Trophoblast cell (in vitro differentiated cells and primary cell): ENCODE results near the gene ZP3.
"Not testable (repeated sequence)": the region's sequence is repeated elsewhere in the genome, so short reads cannot be mapped to it uniquely, and the experiment has no call there.

Experiments
- DNase-seq, 2 donors: peaks; one replicate each; pipeline ENCODE4 v3.0.0-alpha.2; 2016
- H2AFZ ChIP-seq: 2 replicates; pipeline ENCODE4 v1.6.1; 2013; ENCODE audit warnings: low read length, moderate library complexity, mild to moderate bottlenecking; ENCODE audit not compliant: insufficient read depth, poor library complexity
- H2AK5ac ChIP-seq: 2 replicates; pipeline ENCODE4 v1.6.1; 2013; ENCODE audit warnings: mild to moderate bottlenecking, low read length
- H2BK120ac ChIP-seq: 2 replicates; pipeline ENCODE4 v1.6.1; 2013; ENCODE audit warnings: low read length, mild to moderate bottlenecking, moderate library complexity; ENCODE audit not compliant: insufficient read depth, poor library complexity
- H2BK12ac ChIP-seq: 2 replicates; pipeline ENCODE4 v1.6.1; 2013; ENCODE audit warnings: mild to moderate bottlenecking, low read length, moderate library complexity
- H2BK5ac ChIP-seq: 2 replicates; pipeline ENCODE4 v1.6.1; 2013; ENCODE audit warnings: low read length, low read depth, moderate library complexity, mild to moderate bottlenecking; ENCODE audit not compliant: poor library complexity
- H3K14ac ChIP-seq: 2 replicates; pipeline ENCODE4 v1.6.1; 2013; ENCODE audit warnings: mild to moderate bottlenecking, low read length
- H3K18ac ChIP-seq: 2 replicates; pipeline ENCODE4 v1.6.1; 2013; ENCODE audit warnings: mild to moderate bottlenecking, low read length
- H3K23ac ChIP-seq: 2 replicates; pipeline ENCODE4 v1.6.1; 2013; ENCODE audit warnings: low read length
- H3K27ac ChIP-seq: 2 replicates; pipeline ENCODE4 v1.5.1; 2013; ENCODE audit warnings: low read depth, mild to moderate bottlenecking, inconsistent platforms, low read length, moderate library complexity
- H3K27me3 ChIP-seq: 2 replicates; pipeline ENCODE4 v1.6.1; 2013; ENCODE audit warnings: inconsistent platforms, mild to moderate bottlenecking, low read length, moderate library complexity; ENCODE audit not compliant: insufficient read depth
- H3K36me3 ChIP-seq, 2 experiments: 1 replicate in 1 of 2; 2 replicates in 1 of 2; pipeline ENCODE4 v1.6.1; 2013; ENCODE audit warnings: low read length in 2 of 2, mild to moderate bottlenecking in 2 of 2, moderate library complexity in 1 of 2; ENCODE audit not compliant: insufficient read depth in 2 of 2, control insufficient read depth in 1 of 2
- H3K4ac ChIP-seq: 2 replicates; pipeline ENCODE4 v1.6.1; 2013; ENCODE audit warnings: low read depth, mild to moderate bottlenecking, low read length, moderate library complexity
- H3K4me1 ChIP-seq, 2 experiments: 1 replicate in 1 of 2; 2 replicates in 1 of 2; pipeline ENCODE4 v1.6.1; 2013; ENCODE audit warnings: low read length in 2 of 2, mild to moderate bottlenecking in 2 of 2, moderate library complexity in 1 of 2; ENCODE audit not compliant: insufficient read depth in 2 of 2, control insufficient read depth in 1 of 2
- H3K4me2 ChIP-seq: 2 replicates; pipeline ENCODE4 v1.6.1; 2013; ENCODE audit warnings: inconsistent platforms, mild to moderate bottlenecking, low read length, moderate library complexity
- H3K4me3 ChIP-seq: 2 replicates; pipeline ENCODE4 v1.5.1; 2013; ENCODE audit warnings: mild to moderate bottlenecking, low read depth, low read length, inconsistent platforms
- H3K79me1 ChIP-seq: one replicate; pipeline ENCODE4 v1.6.1; 2013; ENCODE audit warnings: low read length
- H3K79me2 ChIP-seq: 2 replicates; pipeline ENCODE4 v1.6.1; 2013; ENCODE audit warnings: low read length, mild to moderate bottlenecking; ENCODE audit not compliant: control insufficient read depth, insufficient read depth, poor library complexity
- H3K9ac ChIP-seq: 2 replicates; pipeline ENCODE4 v1.6.1; 2013; ENCODE audit warnings: mild to moderate bottlenecking, low read length
- H3K9me3 ChIP-seq: 2 replicates; pipeline ENCODE4 v1.6.1; 2013; ENCODE audit warnings: low read depth, mild to moderate bottlenecking, control low read depth, inconsistent platforms, low read length; ENCODE audit not compliant: insufficient read depth
- H4K12ac ChIP-seq: 2 replicates; pipeline ENCODE4 v1.6.1; 2013; ENCODE audit warnings: low read depth, mild to moderate bottlenecking, low read length, moderate library complexity
- H4K8ac ChIP-seq: 2 replicates; pipeline ENCODE4 v1.6.1; 2013; ENCODE audit warnings: low read depth, mild to moderate bottlenecking, low read length, moderate library complexity
- H4K91ac ChIP-seq: one replicate; pipeline ENCODE4 v1.6.1; 2013; ENCODE audit warnings: low read depth, mild to moderate bottlenecking, low read length, moderate library complexity
- WGBS: extraction: QIAGEN DNeasy Blood & Tissue Kit; methylation state at CpG from one replicate; pipeline ENCODE4 v1.1.7; 2013; ENCODE audit warnings: missing lambda C conversion rate; ENCODE audit not compliant: insufficient read length, insufficient coverage; ENCODE audit errors: extremely low coverage; 5-methylcytosine and 5-hydroxymethylcytosine counted together

Gene ZP3

DNA sequence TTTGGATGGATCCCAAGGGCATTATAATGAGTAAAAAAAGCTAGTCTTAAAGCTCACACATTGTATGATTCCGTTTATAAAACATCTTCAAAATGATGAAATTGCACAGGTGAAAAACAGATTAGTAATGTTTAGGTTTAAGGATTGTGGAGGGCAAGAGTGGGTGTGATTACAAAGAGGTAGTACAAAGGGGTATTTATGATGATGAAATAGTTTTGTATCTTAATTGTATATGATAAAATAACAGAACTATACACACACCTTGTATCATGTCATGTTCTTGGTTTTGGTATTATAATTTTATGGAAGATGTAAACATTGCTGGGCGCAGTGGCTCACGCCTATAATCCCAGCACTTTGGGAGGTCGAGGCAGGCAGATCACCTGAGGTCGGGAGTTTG lies 12.5 kb upstream of the ZP3 start:
- no peak overlapping the region for H3K27ac ChIP-seq
- no peak overlapping the region for H3K9ac ChIP-seq
- no peak overlapping the region for H3K4me3 ChIP-seq
- no peak overlapping the region for H4K91ac ChIP-seq
- H2AK5ac ChIP-seq: no peak overlapping the region
- no peak overlapping the region for H3K23ac ChIP-seq
- no peak overlapping the region for H3K4me2 ChIP-seq
- no peak overlapping the region for H2AFZ ChIP-seq
- peaks cover 0 to 6% of the 10 kb centered on the region in 2 experiments for H3K4me1 ChIP-seq
- no peaks in the 10 kb centered on the region for H3K79me2 ChIP-seq
- no peaks in the 10 kb centered on the region for H3K79me1 ChIP-seq
- H2BK12ac ChIP-seq: no peak overlapping the region
- H3K14ac ChIP-seq: no peak overlapping the region
- H4K8ac ChIP-seq: no peak overlapping the region
- no peak overlapping the region for H2BK5ac ChIP-seq
- no peak for DNase-seq
- no peak overlapping the region for H2BK120ac ChIP-seq
- no peak overlapping the region for H3K18ac ChIP-seq
- no peak overlapping the region for H3K4ac ChIP-seq
- WGBS: no CpG with 5 or more reads among the region's 5 CpGs
- H3K36me3 ChIP-seq: no peaks in the 10 kb centered on the region
- H3K27me3 ChIP-seq: no peaks in the 10 kb centered on the region
- H4K12ac ChIP-seq: no peak overlapping the region
- H3K9me3 ChIP-seq: no peaks in the 10 kb centered on the region

DNA sequence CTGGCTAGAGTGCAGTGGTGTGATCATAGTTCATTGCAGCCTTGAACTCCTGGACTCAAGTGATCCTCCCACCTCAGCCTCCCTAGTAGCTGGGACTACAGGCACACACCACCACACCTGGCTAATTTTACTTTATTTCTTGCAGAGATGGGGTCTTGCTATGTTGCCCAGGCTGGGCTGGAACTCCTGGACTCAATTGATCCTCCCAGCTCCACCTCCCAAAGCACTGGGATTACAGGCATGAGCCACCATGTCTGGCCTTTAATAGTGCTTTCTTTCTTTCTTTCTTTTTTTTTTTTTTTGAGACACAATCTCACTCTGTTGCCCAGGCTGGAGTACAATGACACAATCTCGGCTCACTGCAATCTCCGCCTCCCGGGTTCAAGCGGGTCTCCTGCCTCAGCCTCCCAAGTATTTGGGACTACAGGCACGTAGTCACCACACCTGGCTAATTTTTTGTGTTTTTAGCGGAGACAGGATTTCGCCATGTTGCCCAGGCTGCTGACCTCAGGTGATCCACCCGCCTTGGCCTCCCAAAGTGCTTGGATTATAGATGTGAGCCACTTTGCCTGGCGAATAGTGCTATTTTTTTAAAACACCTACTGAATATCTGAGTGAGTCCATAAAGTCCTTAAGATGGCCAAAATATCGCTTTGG lies 7.0 kb upstream of the ZP3 start:
- no CpG with 5 or more reads among the region's 10 CpGs for WGBS
- not testable (repeated sequence) for H3K4me1 ChIP-seq, H2BK12ac ChIP-seq, H3K79me1 ChIP-seq, H4K91ac ChIP-seq, H3K79me2 ChIP-seq, H3K14ac ChIP-seq, H4K12ac ChIP-seq, H4K8ac ChIP-seq, H2BK5ac ChIP-seq, H3K23ac ChIP-seq, H2AK5ac ChIP-seq, H3K4me3 ChIP-seq, H3K9me3 ChIP-seq, H3K18ac ChIP-seq, H3K36me3 ChIP-seq, H3K4ac ChIP-seq, H2BK120ac ChIP-seq, H3K27ac ChIP-seq, H3K9ac ChIP-seq, H2AFZ ChIP-seq, H3K27me3 ChIP-seq, H3K4me2 ChIP-seq
- DNase-seq: peak; percentile 66

DNA sequence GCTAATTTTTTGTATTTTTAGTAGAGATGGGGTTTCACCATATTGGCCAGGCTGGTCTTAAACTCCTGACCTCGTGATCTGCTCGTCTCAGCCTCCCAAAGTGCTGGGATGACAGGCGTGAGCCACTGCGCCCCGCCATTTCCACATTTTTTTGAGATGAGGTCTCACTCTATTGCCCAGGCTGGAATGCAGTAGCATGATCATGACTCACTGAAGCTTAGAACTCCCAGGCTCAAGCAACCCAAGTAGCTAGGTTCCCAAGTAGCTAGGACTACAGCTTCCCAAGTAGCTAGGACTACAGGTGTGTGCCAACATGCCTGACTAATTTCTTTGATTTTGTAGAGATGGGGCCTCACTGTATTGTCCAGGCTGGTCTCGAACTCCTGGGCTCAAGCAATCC lies 3.7 kb upstream of the ZP3 start:
- WGBS: no CpG with 5 or more reads among the region's 6 CpGs
- peak; percentile 89 to 93 for DNase-seq
- H3K14ac ChIP-seq, H3K23ac ChIP-seq, H3K79me1 ChIP-seq, H3K27me3 ChIP-seq, H3K4me3 ChIP-seq, H2BK12ac ChIP-seq, H3K18ac ChIP-seq, H2BK5ac ChIP-seq, H3K36me3 ChIP-seq, H3K27ac ChIP-seq, H3K79me2 ChIP-seq, H4K91ac ChIP-seq, H4K12ac ChIP-seq, H2AFZ ChIP-seq, H2BK120ac ChIP-seq, H3K9ac ChIP-seq, H4K8ac ChIP-seq, H3K4me2 ChIP-seq, H3K4ac ChIP-seq, H2AK5ac ChIP-seq, H3K9me3 ChIP-seq: not testable (repeated sequence)
- peaks cover 13% of the 10 kb centered on the region in 2 experiments for H3K4me1 ChIP-seq

DNA sequence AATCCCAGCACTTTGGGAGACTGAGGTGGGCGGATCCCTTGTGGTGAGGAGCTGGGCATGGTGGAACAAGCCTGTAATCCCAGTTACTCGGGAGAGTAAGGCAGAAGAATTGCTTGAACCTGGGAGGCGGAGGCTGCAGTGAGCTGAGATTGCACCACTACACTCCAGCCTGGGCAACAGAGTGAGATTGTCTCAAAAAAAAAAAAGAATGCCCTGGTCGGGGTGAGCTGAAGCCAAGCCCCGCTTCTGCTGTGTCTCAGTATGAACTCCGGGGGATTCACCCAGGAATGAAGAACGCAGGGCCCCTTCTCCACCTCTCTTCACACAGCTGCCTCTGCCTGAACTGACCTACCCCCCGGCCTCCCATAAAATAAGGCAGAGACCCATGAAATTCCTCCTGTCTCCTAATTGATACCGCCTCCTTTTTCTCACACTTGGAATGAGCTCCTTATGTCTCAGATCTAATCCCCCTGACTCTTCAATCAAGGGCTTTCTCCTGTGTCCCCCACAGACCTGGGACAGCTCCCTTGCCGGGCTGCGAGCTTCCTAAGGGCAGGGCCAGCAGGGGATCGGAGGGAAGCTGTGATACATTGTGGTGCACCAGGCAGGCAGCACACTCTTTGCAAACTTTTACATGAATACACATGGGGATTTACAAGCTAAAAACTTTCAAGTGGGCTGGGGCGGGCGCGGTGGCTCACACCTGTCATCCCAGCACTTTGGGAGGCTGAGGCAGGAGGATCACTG lies 911 bp upstream of the ZP3 start:
- H3K79me2 ChIP-seq: no peaks in the 10 kb centered on the region
- H3K18ac ChIP-seq: peak overlapping the region; percentile 48
- H3K14ac ChIP-seq: peak overlapping the region; percentile 71
- H2BK5ac ChIP-seq: peak overlapping the region; percentile 57
- H3K4me1 ChIP-seq: peaks cover 13% of the 10 kb centered on the region in 2 experiments
- H3K9me3 ChIP-seq: no peaks in the 10 kb centered on the region
- no peak overlapping the region for H2AFZ ChIP-seq
- peak overlapping the region; percentile 90 for H2BK120ac ChIP-seq
- H3K79me1 ChIP-seq: peaks cover 9% of the 10 kb centered on the region
- H3K9ac ChIP-seq: no peak overlapping the region
- no peaks in the 10 kb centered on the region for H3K36me3 ChIP-seq
- peak overlapping the region; percentile 37 for H4K8ac ChIP-seq
- H3K23ac ChIP-seq: no peak overlapping the region
- peak overlapping the region; percentile 78 for H3K4ac ChIP-seq
- WGBS: no CpG with 5 or more reads among the region's 15 CpGs
- no peak overlapping the region for H3K4me2 ChIP-seq
- no peak overlapping the region for H4K12ac ChIP-seq
- peak overlapping the region; percentile 64 for H3K27ac ChIP-seq
- DNase-seq: peak in 1 of 2 donors; percentile 27
- H2AK5ac ChIP-seq: peak overlapping the region; percentile 85
- H3K4me3 ChIP-seq: no peak overlapping the region
- H2BK12ac ChIP-seq: peak overlapping the region; percentile 93
- H4K91ac ChIP-seq: peak overlapping the region; percentile 86
- H3K27me3 ChIP-seq: no peaks in the 10 kb centered on the region
